CD4-positive, alpha-beta T cell (primary cell): Measurements from ENCODE around the gene ALG9. TPM values are rescaled to one million over a fixed set of nuclear protein-coding genes. Genes with fewer than 3 reads are reported as not detected.
A peak's percentile ranks its signal among the peaks of the same experiment; 100 is the strongest.

ENCODE experiments used
- ATAC-seq: fragments of 200-7000 bp; cut with Tn5 transposase; one replicate; pipeline ENCODE4 v1.10.0; 2022; ENCODE audit warnings: mild to moderate bottlenecking; ENCODE audit not compliant: poor library complexity
- CTCF ChIA-PET: fragments of 350-600 bp; sonication (Branson Sonifier 250); formaldehyde crosslinking; loops from one replicate; lab custom pipeline; 2021; ENCODE audit warnings: antibody characterized with exemption, inconsistent platforms; lab: Charles Lee
- POLR2A ChIA-PET: fragments of 350-600 bp; sonication (Branson Sonifier 250); formaldehyde crosslinking; loops from one replicate; lab custom pipeline; 2021; ENCODE audit warnings: antibody characterized with exemption, inconsistent platforms; lab: Charles Lee
- DNase-seq, 14 experiments: peaks; one replicate each; pipeline ENCODE4 v3.0.0-alpha.2; 2013 to 2020; ENCODE audit warnings: mixed read lengths in 2 of 14
- H3K27ac ChIP-seq, 2 donors: one replicate each; pipeline versions ENCODE4 v1.5.1 to v1.7.0; 2013; ENCODE audit warnings: low read length in 2 of 2, low read depth in 1 of 2, mild to moderate bottlenecking in 1 of 2
- H3K27me3 ChIP-seq, 2 experiments: 1 replicate in 1 of 2; 2 replicates in 1 of 2; pipeline versions ENCODE4 v1.6.1 to v1.7.0; 2013; ENCODE audit warnings: low read length in 2 of 2, control low read depth in 1 of 2, mild to moderate bottlenecking in 1 of 2, moderate library complexity in 1 of 2; ENCODE audit not compliant: insufficient read depth in 2 of 2, control insufficient read depth in 1 of 2
- H3K36me3 ChIP-seq: one replicate; pipeline ENCODE4 v1.6.1; 2013; ENCODE audit warnings: low read length, control low read depth; ENCODE audit not compliant: insufficient read depth
- H3K4me1 ChIP-seq: one replicate; pipeline ENCODE4 v1.6.1; 2013; ENCODE audit warnings: low read length, control low read depth; ENCODE audit not compliant: insufficient read depth
- H3K4me3 ChIP-seq: one replicate; pipeline ENCODE4 v1.5.1; 2013; ENCODE audit warnings: mild to moderate bottlenecking, low read length, moderate library complexity
- H3K9me3 ChIP-seq, 2 experiments: 1 replicate in 1 of 2; 2 replicates in 1 of 2; pipeline versions ENCODE4 v1.6.1 to v1.7.0; 2013; ENCODE audit warnings: low read length in 2 of 2, mild to moderate bottlenecking in 2 of 2, control low read depth in 1 of 2, moderate library complexity in 1 of 2; ENCODE audit not compliant: control insufficient read depth in 1 of 2, insufficient read depth in 1 of 2
- H3K27ac Mint-ChIP-seq: one replicate; pipeline ENCODE4 v1.8.0; 2020; ENCODE audit warnings: mixed read lengths
- H3K27me3 Mint-ChIP-seq: one replicate; pipeline ENCODE4 v1.8.0; 2021; ENCODE audit warnings: mixed read lengths
- H3K36me3 Mint-ChIP-seq: one replicate; pipeline ENCODE4 v1.8.0; 2021; ENCODE audit warnings: low read depth, mixed read lengths
- H3K4me1 Mint-ChIP-seq: one replicate; pipeline ENCODE4 v1.8.0; 2021; ENCODE audit warnings: low read depth, mixed read lengths
- H3K4me3 Mint-ChIP-seq: one replicate; pipeline ENCODE4 v1.8.0; 2020; ENCODE audit warnings: mild to moderate bottlenecking, mixed read lengths
- H3K9me3 Mint-ChIP-seq: one replicate; pipeline ENCODE4 v1.8.0; 2020; ENCODE audit warnings: mixed read lengths
- intact Hi-C, 2 experiments: fragments of 100-400 bp; cut with DNase I in 1 of 2; cut with micrococcal nuclease in 1 of 2; formaldehyde crosslinking; loops; one replicate each; pipeline versions ENCODE4 v1.15.1 to v1.9.0; 2023 to 2025; cut with DNase I, micrococcal nuclease
- total RNA-seq, 174 experiments: library from RNA in 2 of 174; stranded (reverse) in 2 of 174; gene quantifications; one replicate each; pipeline ENCODE4 v1.2.3 and lab custom pipeline; 2021 to 2026
- TF ChIP-seq, protein P1 (sequence below): fragments of 200-600 bp; IDR thresholded peaks from one replicate; pipeline ENCODE4 v1.8.0; 2022; ENCODE audit warnings: antibody characterized with exemption, mild to moderate bottlenecking

ALG9 gene
- total RNA-seq, 2 experiments from 2014 or later, result 31.1 to 33.4 TPM

DNA sequence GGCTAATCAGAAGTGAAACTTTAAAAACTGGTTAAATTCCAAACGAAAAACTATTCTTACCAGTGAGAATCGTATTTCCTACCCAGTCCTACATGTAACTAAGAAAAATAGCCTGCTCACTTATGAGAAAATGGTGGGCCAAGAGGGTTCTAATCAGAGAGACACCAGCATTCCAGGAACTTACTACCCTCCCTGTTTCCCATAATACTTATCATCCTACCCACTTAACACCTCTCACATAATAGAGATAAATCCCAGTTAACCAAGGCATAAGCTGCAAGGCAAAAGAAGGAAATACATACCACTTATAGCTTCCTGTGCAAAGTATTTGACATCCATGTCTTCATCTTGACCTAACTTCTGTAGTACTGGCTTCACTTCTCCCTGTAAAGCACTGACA is 129.6 kb downstream of the ALG9 start:
- TF ChIP-seq, protein P1, sequence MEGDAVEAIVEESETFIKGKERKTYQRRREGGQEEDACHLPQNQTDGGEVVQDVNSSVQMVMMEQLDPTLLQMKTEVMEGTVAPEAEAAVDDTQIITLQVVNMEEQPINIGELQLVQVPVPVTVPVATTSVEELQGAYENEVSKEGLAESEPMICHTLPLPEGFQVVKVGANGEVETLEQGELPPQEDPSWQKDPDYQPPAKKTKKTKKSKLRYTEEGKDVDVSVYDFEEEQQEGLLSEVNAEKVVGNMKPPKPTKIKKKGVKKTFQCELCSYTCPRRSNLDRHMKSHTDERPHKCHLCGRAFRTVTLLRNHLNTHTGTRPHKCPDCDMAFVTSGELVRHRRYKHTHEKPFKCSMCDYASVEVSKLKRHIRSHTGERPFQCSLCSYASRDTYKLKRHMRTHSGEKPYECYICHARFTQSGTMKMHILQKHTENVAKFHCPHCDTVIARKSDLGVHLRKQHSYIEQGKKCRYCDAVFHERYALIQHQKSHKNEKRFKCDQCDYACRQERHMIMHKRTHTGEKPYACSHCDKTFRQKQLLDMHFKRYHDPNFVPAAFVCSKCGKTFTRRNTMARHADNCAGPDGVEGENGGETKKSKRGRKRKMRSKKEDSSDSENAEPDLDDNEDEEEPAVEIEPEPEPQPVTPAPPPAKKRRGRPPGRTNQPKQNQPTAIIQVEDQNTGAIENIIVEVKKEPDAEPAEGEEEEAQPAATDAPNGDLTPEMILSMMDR, result no peak
- H3K27me3 Mint-ChIP-seq, result no peaks in the 10 kb centered on the region
- H3K9me3 Mint-ChIP-seq, result peaks cover 2% of the 10 kb centered on the region
- H3K4me3 ChIP-seq, result no peak overlapping the region
- ATAC-seq, result no peak
- intact Hi-C loops, result no loop called here
- H3K4me1 ChIP-seq, result peaks cover under 1% of the 10 kb centered on the region
- DNase-seq, result no peak
- H3K4me3 Mint-ChIP-seq, result no peak overlapping the region
- no peak overlapping the region for H3K27ac Mint-ChIP-seq
- no peaks in the 10 kb centered on the region for H3K9me3 ChIP-seq
- no peaks in the 10 kb centered on the region for H3K27me3 ChIP-seq
- H3K27ac ChIP-seq, result no peak overlapping the region
- H3K4me1 Mint-ChIP-seq, result peaks cover 2% of the 10 kb centered on the region
- ChIA-PET CTCF (interaction anchor here (1.0 kb wide), 1 partner anchor 25 kb away, joined by 3 read pairs; the partner anchor contains the start of gene PPP2R1B), POLR2A (no interaction called here)
- H3K36me3 Mint-ChIP-seq, result peaks cover 85% of the 10 kb centered on the region
- H3K36me3 ChIP-seq, result peaks cover 63% of the 10 kb centered on the region

- intact Hi-C loops, result no loop called here
- H3K27ac Mint-ChIP-seq, result no peak overlapping the region
- no peak for DNase-seq
- Histone ChIP-seq H3K4me1 (peaks cover 6% of the 10 kb centered on the region), H3K27me3 (no peaks in the 10 kb centered on the region), H3K9me3 (no peaks in the 10 kb centered on the region), H3K36me3 (peaks cover 42% of the 10 kb centered on the region), H3K4me3 (no peak overlapping the region), H3K27ac (no peak overlapping the region)
- ChIA-PET CTCF (no interaction called here), POLR2A (no interaction called here)
- no peak for ATAC-seq
- H3K4me3 Mint-ChIP-seq, result no peak overlapping the region
- H3K9me3 Mint-ChIP-seq, result no peaks in the 10 kb centered on the region
- H3K4me1 Mint-ChIP-seq, result peaks cover 21% of the 10 kb centered on the region
- TF ChIP-seq, protein P1, result no peak
- peaks cover 62% of the 10 kb centered on the region for H3K36me3 Mint-ChIP-seq
- H3K27me3 Mint-ChIP-seq, result no peaks in the 10 kb centered on the region
Observed at GRCh38 chr11:111739299-111739698, 132.1 kb downstream of the ALG9 start.

- peaks cover 46% of the 10 kb centered on the region for H3K36me3 Mint-ChIP-seq
- DNase-seq, result no peak
- H3K4me3 Mint-ChIP-seq, result no peak overlapping the region
- CTCF ChIA-PET, result no interaction called here
- H3K27ac ChIP-seq, result no peak overlapping the region
- peaks cover 21% of the 10 kb centered on the region for H3K4me1 Mint-ChIP-seq
- peaks cover 27% of the 10 kb centered on the region for H3K36me3 ChIP-seq
- no peak overlapping the region for H3K4me3 ChIP-seq
- H3K27ac Mint-ChIP-seq, result peak overlapping the region; percentile 19
- TF ChIP-seq, protein P1, result no peak
- intact Hi-C loops, result no loop called here
- ATAC-seq, result no peak
- H3K4me1 ChIP-seq, result peaks cover 6% of the 10 kb centered on the region
- H3K27me3 Mint-ChIP-seq, result no peaks in the 10 kb centered on the region
- H3K9me3 Mint-ChIP-seq, result no peaks in the 10 kb centered on the region
- POLR2A ChIA-PET, result no interaction called here
- no peaks in the 10 kb centered on the region for H3K27me3 ChIP-seq
- H3K9me3 ChIP-seq, result no peaks in the 10 kb centered on the region
Observed at GRCh38 chr11:111737444-111738210, 133.8 kb downstream of the ALG9 start.
